Activated CD8-positive, alpha-beta T cell treated with anti-CD3 and anti-CD28 coated beads for 36 hours (primary cell): ENCODE measurements around the gene ZFP36L1. TPM values are rescaled to one million over a fixed set of nuclear protein-coding genes. Genes with fewer than 3 reads are reported as not detected.

Experiments
- ATAC-seq: fragments of 200-7000 bp; cut with Tn5 transposase; one replicate; pipeline ENCODE4 v1.10.0; 2021; ENCODE audit warnings: mild to moderate bottlenecking, moderate library complexity
- CTCF ChIA-PET: fragments of 350-600 bp; sonication (Branson Sonifier 250); formaldehyde crosslinking; loops from one replicate; lab custom pipeline; 2021; ENCODE audit warnings: antibody characterized with exemption; lab: Charles Lee
- POLR2A ChIA-PET: fragments of 350-600 bp; sonication (Branson Sonifier 250); formaldehyde crosslinking; loops from one replicate; lab custom pipeline; 2021; ENCODE audit warnings: antibody characterized with exemption; lab: Charles Lee
- DNase-seq: peaks from one replicate; pipeline ENCODE4 v3.0.0-alpha.2; 2020
- H3K27ac Mint-ChIP-seq: one replicate; pipeline ENCODE4 v1.8.0; 2021; ENCODE audit warnings: mild to moderate bottlenecking, mixed read lengths
- H3K27me3 Mint-ChIP-seq: one replicate; pipeline ENCODE4 v1.8.0; 2021; ENCODE audit warnings: mixed read lengths
- H3K36me3 Mint-ChIP-seq: one replicate; pipeline ENCODE4 v1.8.0; 2021; ENCODE audit warnings: low read depth, mixed read lengths
- H3K4me1 Mint-ChIP-seq: one replicate; pipeline ENCODE4 v1.8.0; 2021; ENCODE audit warnings: low read depth, mixed read lengths
- H3K4me3 Mint-ChIP-seq: one replicate; pipeline ENCODE4 v1.8.0; 2021; ENCODE audit warnings: mild to moderate bottlenecking, moderate library complexity, mixed read lengths
- H3K9me3 Mint-ChIP-seq: one replicate; pipeline ENCODE4 v1.8.0; 2021; ENCODE audit warnings: mixed read lengths
- CTCF ChIP-seq: fragments of 200-600 bp; IDR thresholded peaks from one replicate; pipeline ENCODE4 v1.8.0; 2022; ENCODE audit warnings: antibody characterized with exemption, mild to moderate bottlenecking
- intact Hi-C: fragments of 100-400 bp; cut with micrococcal nuclease; formaldehyde crosslinking; loops from one replicate; pipeline ENCODE4 v1.10.0; 2022
- total RNA-seq, 2 experiments: library from RNA; stranded (reverse); gene quantifications; one replicate each; pipeline ENCODE4 v1.2.3, GENCODE V29; 2021

The ZFP36L1 gene
- total RNA-seq, 2 experiments from 2014 or later: 57.4 to 60.6 TPM

DNA sequence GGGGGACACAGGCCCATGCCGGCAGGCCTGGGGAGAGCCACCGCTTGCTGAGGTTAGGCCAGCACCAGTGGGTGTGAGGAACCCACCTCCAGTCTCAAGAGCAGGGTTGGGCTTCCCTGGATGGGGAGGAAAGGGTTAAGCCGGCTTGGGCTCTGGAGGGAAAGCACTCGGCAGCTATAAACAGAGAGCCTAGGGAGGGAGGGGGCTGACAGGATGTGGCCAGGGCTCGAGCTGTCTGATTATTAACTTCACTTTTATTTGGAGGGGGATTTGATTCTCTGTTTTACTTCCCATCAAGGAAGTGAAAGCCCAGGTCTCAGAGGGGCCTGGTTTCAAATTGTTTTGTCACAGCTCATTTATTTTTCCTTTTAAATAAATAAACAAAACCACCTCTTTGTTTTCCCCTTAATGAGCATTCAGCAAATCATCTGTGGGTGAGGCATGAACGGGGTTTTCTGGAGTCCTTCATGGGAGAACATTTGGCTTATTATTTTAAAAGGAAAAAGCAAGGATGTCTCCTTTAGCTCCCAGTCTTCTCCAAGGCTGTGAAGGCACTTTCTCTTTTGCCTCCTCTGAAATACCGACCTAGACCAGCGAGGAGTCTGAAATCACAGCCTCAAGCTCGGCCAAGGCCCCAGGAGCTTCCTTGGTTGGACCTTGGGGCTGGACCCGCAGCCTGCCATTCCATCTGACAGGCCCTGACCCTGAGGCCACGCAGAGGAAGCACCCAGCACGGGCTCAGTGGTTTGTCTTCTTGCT, 21.9 kb upstream of the ZFP36L1 start:
- intact Hi-C loops: loop anchor here (2.0 to 10.0 kb wide), 4 partner anchors 22 to 880 kb away; partner anchors contain the start of gene ZFP36L1
- DNase-seq: peak; percentile 76
- Mint-ChIP-seq H3K4me3 (peak overlapping the region; percentile 77), H3K4me1 (peaks cover 66% of the 10 kb centered on the region), H3K36me3 (no peaks in the 10 kb centered on the region), H3K9me3 (no peaks in the 10 kb centered on the region), H3K27me3 (no peaks in the 10 kb centered on the region), H3K27ac (peak overlapping the region; percentile 96)
- ChIA-PET CTCF (interaction anchor here (0.9 to 10.5 kb wide), 10 partner anchors 8 to 879 kb away, joined by 3 to 268 read pairs (median 24); partner anchors contain the start of gene ZFP36L1), POLR2A (interaction anchor here (0.7 to 10.5 kb wide), 16 partner anchors 10 to 877 kb away, joined by 3 to 207 read pairs (median 4); partner anchors contain the start of gene ZFP36L1)
- TF ChIP-seq CTCF: no peak
- peak; percentile 29 for ATAC-seq

DNA sequence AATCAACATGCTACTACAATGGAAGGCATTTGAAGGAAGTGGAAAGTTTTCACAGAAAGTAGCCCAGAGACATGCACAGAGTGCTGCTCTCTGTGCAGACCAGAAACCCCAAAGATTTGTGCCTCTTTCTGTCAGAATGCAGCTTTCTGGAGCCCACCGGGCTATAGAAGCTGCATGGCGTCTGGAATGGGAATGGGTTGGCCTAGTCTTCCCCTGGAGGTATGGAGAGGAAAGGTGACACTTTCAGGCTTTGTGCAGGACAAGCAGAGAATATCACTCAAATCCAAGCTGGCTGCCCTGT, 21.3 kb upstream of the ZFP36L1 start:
- H3K4me3 Mint-ChIP-seq: peak overlapping the region; percentile 77
- intact Hi-C loops: loop anchor here (2.0 to 10.0 kb wide), 2 partner anchors 21 to 879 kb away; partner anchors contain the start of gene ZFP36L1

GRCh38 chr14:68813318-68813838, 20.5 kb upstream of the ZFP36L1 start:
- ATAC-seq: no peak
- H3K27me3 Mint-ChIP-seq: no peaks in the 10 kb centered on the region
- peak overlapping the region; percentile 96 for H3K27ac Mint-ChIP-seq
- ChIA-PET POLR2A (interaction anchor here (0.8 to 10.5 kb wide), 5 partner anchors 11 to 538 kb away, joined by 3 to 207 read pairs (median 21); partner anchors contain the start of gene ZFP36L1), CTCF (interaction anchor here (4.9 to 10.5 kb wide), 4 partner anchors 10 to 30 kb away, joined by 44 to 268 read pairs (median 62); partner anchors contain the start of gene ZFP36L1)
- H3K4me1 Mint-ChIP-seq: peaks cover 54% of the 10 kb centered on the region
- H3K9me3 Mint-ChIP-seq: no peaks in the 10 kb centered on the region
- TF ChIP-seq CTCF: no peak
- H3K36me3 Mint-ChIP-seq: no peaks in the 10 kb centered on the region
- DNase-seq: no peak
- intact Hi-C loops: loop anchor here (10.0 kb wide), 1 partner anchor 879 kb away; no protein-coding TSS in a partner anchor
- H3K4me3 Mint-ChIP-seq: no peak overlapping the region

More for the DNA sequence above, 21.3 kb upstream of the ZFP36L1 start:
- ATAC-seq: no peak
- H3K4me1 Mint-ChIP-seq: peaks cover 61% of the 10 kb centered on the region
- no peak for TF ChIP-seq CTCF
- ChIA-PET CTCF (interaction anchor here (0.9 to 10.5 kb wide), 9 partner anchors 8 to 878 kb away, joined by 3 to 268 read pairs (median 44); partner anchors contain the start of gene ZFP36L1), POLR2A (interaction anchor here (0.7 to 10.5 kb wide), 12 partner anchors 9 to 877 kb away, joined by 3 to 207 read pairs (median 4); partner anchors contain the start of gene ZFP36L1)
- peak overlapping the region; percentile 96 for H3K27ac Mint-ChIP-seq
- no peaks in the 10 kb centered on the region for H3K9me3 Mint-ChIP-seq
- H3K36me3 Mint-ChIP-seq: no peaks in the 10 kb centered on the region
- DNase-seq: no peak
- no peaks in the 10 kb centered on the region for H3K27me3 Mint-ChIP-seq

DNA sequence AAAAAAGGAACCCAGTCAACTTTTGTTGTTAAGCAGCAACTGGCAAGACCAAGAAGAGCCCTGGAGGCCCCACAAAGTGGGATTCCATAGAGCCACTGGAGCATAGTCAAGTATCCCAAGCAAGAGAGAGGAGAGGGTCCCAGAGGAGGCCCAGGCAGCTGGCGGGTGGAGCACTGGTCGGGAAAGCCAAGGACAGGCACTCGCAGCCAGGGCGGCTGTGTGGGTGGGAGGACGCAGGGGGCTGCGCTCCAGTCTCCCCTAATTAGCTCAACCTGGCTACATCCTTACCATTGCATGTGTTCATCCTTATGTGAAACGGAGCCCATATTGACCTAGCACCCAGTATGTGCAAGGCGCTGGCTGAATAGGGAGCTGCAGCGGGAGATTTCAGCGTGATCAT, 18.3 kb upstream of the ZFP36L1 start:
- no peak for TF ChIP-seq CTCF
- no peak overlapping the region for H3K4me3 Mint-ChIP-seq
- H3K27ac Mint-ChIP-seq: no peak overlapping the region
- no peaks in the 10 kb centered on the region for H3K36me3 Mint-ChIP-seq
- POLR2A ChIA-PET: interaction anchor here (2.1 to 3.6 kb wide), 3 partner anchors 9 to 21 kb away, joined by 9 to 21 read pairs (median 21); no protein-coding TSS in a partner anchor
- no peak for ATAC-seq
- intact Hi-C loops: loop anchor here (10.0 kb wide), 1 partner anchor 876 kb away; no protein-coding TSS in a partner anchor
- CTCF ChIA-PET: interaction anchor here (0.6 to 3.1 kb wide), 3 partner anchors 15 to 867 kb away, joined by 3 to 12 read pairs (median 3); no protein-coding TSS in a partner anchor
- peaks cover 59% of the 10 kb centered on the region for H3K4me1 Mint-ChIP-seq
- H3K9me3 Mint-ChIP-seq: no peaks in the 10 kb centered on the region
- no peak for DNase-seq
- no peaks in the 10 kb centered on the region for H3K27me3 Mint-ChIP-seq
